Fibroblast of lung (primary cell): ENCODE results near the gene PNPLA3. TPM values are rescaled to one million over a fixed set of nuclear protein-coding genes. Genes with fewer than 3 reads are reported as not detected.

ENCODE experiments used
- DNase-seq, 2 donors: peaks; one replicate each; pipeline versions ENCODE4 v3.0.0 to v3.0.0-alpha.2; 2010; ENCODE audit warnings: low read depth in 2 of 2
- H2AFZ ChIP-seq: 2 replicates; pipeline ENCODE4 v1.5.1; 2012; ENCODE audit warnings: low read length, control low read depth, inconsistent platforms
- H3K27ac ChIP-seq: 2 replicates; pipeline ENCODE4 v1.5.1; 2011; ENCODE audit warnings: low read length, control low read depth; ENCODE audit not compliant: insufficient read depth
- H3K27me3 ChIP-seq: 2 replicates; pipeline ENCODE4 v1.5.1; 2011; ENCODE audit warnings: mild to moderate bottlenecking, low read length; ENCODE audit not compliant: control insufficient read depth, insufficient read depth
- H3K36me3 ChIP-seq: 2 replicates; pipeline ENCODE4 v1.5.1; 2011; ENCODE audit warnings: low read length; ENCODE audit not compliant: control insufficient read depth, insufficient read depth
- H3K4me1 ChIP-seq: 2 replicates; pipeline ENCODE4 v1.5.1; 2011; ENCODE audit warnings: low read length; ENCODE audit not compliant: control insufficient read depth, insufficient read depth; ENCODE audit errors: extremely low read depth
- H3K4me2 ChIP-seq: 2 replicates; pipeline ENCODE4 v1.5.1; 2011; ENCODE audit warnings: low read length, control low read depth; ENCODE audit not compliant: insufficient read depth; ENCODE audit errors: extremely low read depth
- H3K4me3 ChIP-seq, 4 experiments: fragments of 200-600 bp in 1 of 4; sonication (generic) in 1 of 4; replicated peaks in 1 of 4; 2 replicates each; pipeline ENCODE4 v1.5.1; 2011 to 2016; ENCODE audit warnings: low read length in 4 of 4, low read depth in 3 of 4, mild to moderate bottlenecking in 3 of 4, control low read depth in 2 of 4, inconsistent platforms in 1 of 4, mixed read lengths in 1 of 4; ENCODE audit not compliant: insufficient read depth in 1 of 4; ENCODE audit errors: control extremely low read depth in 1 of 4
- H3K79me2 ChIP-seq: 2 replicates; pipeline ENCODE4 v1.5.1; 2012; ENCODE audit warnings: mild to moderate bottlenecking, low read length, inconsistent platforms; ENCODE audit not compliant: control insufficient read depth, insufficient read depth
- H3K9ac ChIP-seq: 2 replicates; pipeline ENCODE4 v1.5.1; 2011; ENCODE audit warnings: mild to moderate bottlenecking, low read length, control low read depth; ENCODE audit not compliant: insufficient read depth
- H3K9me3 ChIP-seq: 2 replicates; pipeline ENCODE4 v1.5.1; 2012; ENCODE audit warnings: low read depth, low read length; ENCODE audit not compliant: control insufficient read depth, insufficient read depth
- H4K20me1 ChIP-seq: 2 replicates; pipeline ENCODE4 v1.5.1; 2011; ENCODE audit warnings: low read length; ENCODE audit not compliant: control insufficient read depth, insufficient read depth; ENCODE audit errors: extremely low read depth
- CTCF ChIP-seq, 2 donors: IDR thresholded peaks in 1 of 2; conservative IDR thresholded peaks in 1 of 2; 1 replicate in 1 of 2; 2 replicates in 1 of 2; pipeline ENCODE4 v1.5.1; 2011 to 2012; ENCODE audit warnings: low read length in 2 of 2, control low read depth in 1 of 2, inconsistent platforms in 1 of 2, low read depth in 1 of 2, mild to moderate bottlenecking in 1 of 2
- EZH2 ChIP-seq: IDR thresholded peaks from 2 replicates; pipeline ENCODE4 v1.5.1; 2012; ENCODE audit warnings: low read length, control low read depth, mild to moderate bottlenecking; ENCODE audit errors: missing control alignments
- polyA plus RNA-seq, 2 donors: library from polyadenylated mRNA; depleted of rRNA in 1 of 2; stranded (reverse) in 1 of 2; unstranded in 1 of 2; fragments of >200 nt; gene quantifications; 2 replicates each; pipeline ENCODE4 v1.2.1, GENCODE V29; 2011 to 2012; ENCODE audit warnings: missing spikeins in 1 of 2
- total RNA-seq: library from RNA; depleted of rRNA; stranded (reverse); fragments of >200 nt; gene quantifications from 2 replicates; pipeline ENCODE4 v1.2.1, GENCODE V29; 2014

The PNPLA3 gene
- total and polyA plus RNA-seq, 2 donors (not counting 1 experiment from before 2014, with no cell fraction given): 6.8 to 12.6 TPM

GRCh38 chr22:43955883-43956782 lies 32.5 kb downstream of the PNPLA3 start:
- Histone ChIP-seq H4K20me1 (peaks cover 1% of the 10 kb centered on the region), H3K4me2 (peak overlapping the region; percentile 95), H3K9ac (peak overlapping the region; percentile 75), H2AFZ (peak overlapping the region; percentile 46), H3K4me1 (peaks cover 2% of the 10 kb centered on the region), H3K27me3 (no peaks in the 10 kb centered on the region), H3K9me3 (no peaks in the 10 kb centered on the region), H3K4me3 (peak overlapping the region; percentile 48 to 93 (median 70)), H3K27ac (peak overlapping the region; percentile 78), H3K79me2 (peaks cover 33% of the 10 kb centered on the region), H3K36me3 (no peaks in the 10 kb centered on the region)
- TF ChIP-seq CTCF (conservative IDR thresholded peaks at IDR 0.05 in 1 of 2, IDR thresholded peaks at IDR 0.05 in 1 of 2; ENCODE audit: low read depth in 1 of 2, low read length in 2 of 2): no peak
- no peak for TF ChIP-seq EZH2
- peak; percentile 13 to 25 for DNase-seq

- Histone ChIP-seq H3K9me3 (no peaks in the 10 kb centered on the region), H3K27me3 (no peaks in the 10 kb centered on the region), H3K79me2 (peaks cover 33% of the 10 kb centered on the region), H4K20me1 (peaks cover 1% of the 10 kb centered on the region), H2AFZ (no peak overlapping the region), H3K4me2 (peak overlapping the region; percentile 95), H3K36me3 (no peaks in the 10 kb centered on the region), H3K27ac (no peak overlapping the region), H3K9ac (no peak overlapping the region), H3K4me3 (peak overlapping the region in 2 of 4 experiments; percentile 77 to 93), H3K4me1 (peaks cover 2% of the 10 kb centered on the region)
- no peak for TF ChIP-seq EZH2
- no peak for TF ChIP-seq CTCF (conservative IDR thresholded peaks at IDR 0.05 in 1 of 2, IDR thresholded peaks at IDR 0.05 in 1 of 2; ENCODE audit: low read depth in 1 of 2, low read length in 2 of 2)
- no peak for DNase-seq
Observed at GRCh38 chr22:43956805-43957463, 33.3 kb downstream of the PNPLA3 start.

GRCh38 chr22:43957871-43958270 lies 34.3 kb downstream of the PNPLA3 start:
- Histone ChIP-seq H3K4me2 (no peak overlapping the region), H4K20me1 (peaks cover 1% of the 10 kb centered on the region), H3K36me3 (no peaks in the 10 kb centered on the region), H3K9me3 (no peaks in the 10 kb centered on the region), H3K27me3 (no peaks in the 10 kb centered on the region), H3K9ac (no peak overlapping the region), H3K79me2 (peaks cover 33% of the 10 kb centered on the region), H3K4me1 (peaks cover 2% of the 10 kb centered on the region), H3K4me3 (no peak overlapping the region), H2AFZ (no peak overlapping the region), H3K27ac (no peak overlapping the region)
- peak; percentile 31 to 33 for DNase-seq
- no peak for TF ChIP-seq EZH2
- no peak for TF ChIP-seq CTCF (conservative IDR thresholded peaks at IDR 0.05 in 1 of 2, IDR thresholded peaks at IDR 0.05 in 1 of 2; ENCODE audit: low read depth in 1 of 2, low read length in 2 of 2)
